ENCODE results near the gene CAMTA1. TPM values are rescaled to one million over a fixed set of nuclear protein-coding genes. Genes with fewer than 3 reads are reported as not detected.

CAMTA1 gene
- total and polyA plus RNA-seq, 4 donors, result 90.5 to 236 (median 195) TPM

- 55% methylated on average over 14 of the region's 16 CpGs for WGBS (ENCODE audit: insufficient coverage)
- no peak overlapping the region for H3K4me3 ChIP-seq (ENCODE audit: low read depth, low read length)
These were observed 493.8 kb downstream of the CAMTA1 start for GRCh38 chr1:7278827-7279765.

DNA sequence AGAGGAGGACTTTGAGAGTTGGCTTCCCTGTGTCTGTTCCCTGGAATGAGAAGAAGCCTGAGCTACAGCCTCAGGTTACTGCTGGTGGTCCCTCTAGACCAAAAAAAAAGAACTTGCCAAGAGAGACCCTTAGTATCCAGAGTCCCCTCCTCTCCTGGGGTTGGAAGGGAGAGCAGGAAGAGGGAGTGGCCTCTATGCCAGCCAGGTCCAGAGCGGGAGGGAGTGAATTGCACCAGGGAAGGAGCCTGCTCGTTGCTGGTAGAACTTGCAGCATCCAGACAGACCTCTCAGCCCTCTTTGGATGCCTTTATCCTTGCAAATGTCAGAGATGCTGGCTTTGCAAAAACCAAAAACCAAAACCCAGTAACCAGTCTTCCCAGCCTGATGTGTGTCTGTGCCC is 494.5 kb downstream of the CAMTA1 start:
- no peak overlapping the region for H3K27ac ChIP-seq (ENCODE audit: low read depth, low read length)
- H3K4me3 ChIP-seq (ENCODE audit: low read depth, low read length), result no peak overlapping the region
- H3K36me3 ChIP-seq (ENCODE audit: control insufficient read depth, insufficient read depth, low read length), result no peaks in the 10 kb centered on the region
- peaks cover 2% of the 10 kb centered on the region for H3K9me3 ChIP-seq (ENCODE audit: control insufficient read depth, insufficient read depth, low read length)
- H3K4me1 ChIP-seq (ENCODE audit: control insufficient read depth, insufficient read depth, low read length), result peaks cover 14% of the 10 kb centered on the region
- DNase-seq (ENCODE audit: low read depth in 4 of 6, low spot score in 6 of 6), result no peak
- H3K27me3 ChIP-seq (ENCODE audit: control insufficient read depth, insufficient read depth, low read length), result no peaks in the 10 kb centered on the region
- WGBS (ENCODE audit: insufficient coverage), result 40% methylated on average over 1 of the region's 2 CpGs

More at GRCh38 chr1:7278827-7279765, 493.8 kb downstream of the CAMTA1 start:
- Histone ChIP-seq H3K9me3 (ENCODE audit: control insufficient read depth, insufficient read depth, low read length) (peaks cover 2% of the 10 kb centered on the region), H3K27me3 (ENCODE audit: control insufficient read depth, insufficient read depth, low read length) (no peaks in the 10 kb centered on the region), H3K27ac (ENCODE audit: low read depth, low read length) (no peak overlapping the region), H3K4me1 (ENCODE audit: control insufficient read depth, insufficient read depth, low read length) (peaks cover 14% of the 10 kb centered on the region), H3K36me3 (ENCODE audit: control insufficient read depth, insufficient read depth, low read length) (no peaks in the 10 kb centered on the region)
- DNase-seq (ENCODE audit: low read depth in 4 of 6, low spot score in 6 of 6), result no peak

GRCh38 chr1:7280347-7280960 is 495.2 kb downstream of the CAMTA1 start:
- Histone ChIP-seq H3K9me3 (ENCODE audit: control insufficient read depth, insufficient read depth, low read length) (no peaks in the 10 kb centered on the region), H3K27me3 (ENCODE audit: control insufficient read depth, insufficient read depth, low read length) (no peaks in the 10 kb centered on the region), H3K36me3 (ENCODE audit: control insufficient read depth, insufficient read depth, low read length) (no peaks in the 10 kb centered on the region), H3K4me3 (ENCODE audit: low read depth, low read length) (no peak overlapping the region), H3K4me1 (ENCODE audit: control insufficient read depth, insufficient read depth, low read length) (peaks cover 14% of the 10 kb centered on the region), H3K27ac (ENCODE audit: low read depth, low read length) (no peak overlapping the region)
- 30% methylated on average over 2 of the region's 7 CpGs for WGBS (ENCODE audit: insufficient coverage)
- peak in 1 of 6 donors; percentile 48 for DNase-seq (ENCODE audit: low read depth in 4 of 6, low spot score in 6 of 6)

GRCh38 chr1:7281821-7282220 is 496.6 kb downstream of the CAMTA1 start:
- H3K4me3 ChIP-seq (ENCODE audit: low read depth, low read length), result no peak overlapping the region
- 64% methylated on average over 4 of the region's 5 CpGs for WGBS (ENCODE audit: insufficient coverage)
- H3K27me3 ChIP-seq (ENCODE audit: control insufficient read depth, insufficient read depth, low read length), result no peaks in the 10 kb centered on the region

GRCh38 chr1:7284839-7285435 is 499.7 kb downstream of the CAMTA1 start:
- no peak overlapping the region for H3K27ac ChIP-seq (ENCODE audit: low read depth, low read length)
- 98% methylated on average over 7 of the region's 10 CpGs for WGBS (ENCODE audit: insufficient coverage)
- peaks cover 5% of the 10 kb centered on the region for H3K4me1 ChIP-seq (ENCODE audit: control insufficient read depth, insufficient read depth, low read length)
- no peaks in the 10 kb centered on the region for H3K9me3 ChIP-seq (ENCODE audit: control insufficient read depth, insufficient read depth, low read length)
- H3K4me3 ChIP-seq (ENCODE audit: low read depth, low read length), result no peak overlapping the region
- no peak for DNase-seq (ENCODE audit: low read depth in 4 of 6, low spot score in 6 of 6)
- no peaks in the 10 kb centered on the region for H3K36me3 ChIP-seq (ENCODE audit: control insufficient read depth, insufficient read depth, low read length)
- H3K27me3 ChIP-seq (ENCODE audit: control insufficient read depth, insufficient read depth, low read length), result no peaks in the 10 kb centered on the region

More at GRCh38 chr1:7281821-7282220, 496.6 kb downstream of the CAMTA1 start:
- Histone ChIP-seq H3K36me3 (ENCODE audit: control insufficient read depth, insufficient read depth, low read length) (no peaks in the 10 kb centered on the region), H3K9me3 (ENCODE audit: control insufficient read depth, insufficient read depth, low read length) (no peaks in the 10 kb centered on the region), H3K4me1 (ENCODE audit: control insufficient read depth, insufficient read depth, low read length) (peaks cover 14% of the 10 kb centered on the region), H3K27ac (ENCODE audit: low read depth, low read length) (no peak overlapping the region)
- no peak for DNase-seq (ENCODE audit: low read depth in 4 of 6, low spot score in 6 of 6)

- Histone ChIP-seq H3K9me3 (ENCODE audit: control insufficient read depth, insufficient read depth, low read length) (no peaks in the 10 kb centered on the region), H3K4me3 (ENCODE audit: low read depth, low read length) (no peak overlapping the region), H3K36me3 (ENCODE audit: control insufficient read depth, insufficient read depth, low read length) (no peaks in the 10 kb centered on the region), H3K27ac (ENCODE audit: low read depth, low read length) (no peak overlapping the region), H3K27me3 (ENCODE audit: control insufficient read depth, insufficient read depth, low read length) (no peaks in the 10 kb centered on the region), H3K4me1 (ENCODE audit: control insufficient read depth, insufficient read depth, low read length) (peaks cover 6% of the 10 kb centered on the region)
- no peak for DNase-seq (ENCODE audit: low read depth in 4 of 6, low spot score in 6 of 6)
- WGBS (ENCODE audit: insufficient coverage), result 95% methylated on average over 10 of the region's 10 CpGs
These were observed 500.7 kb downstream of the CAMTA1 start for GRCh38 chr1:7285856-7286454.

GRCh38 chr1:7287013-7287412 is 501.8 kb downstream of the CAMTA1 start:
- H3K9me3 ChIP-seq (ENCODE audit: control insufficient read depth, insufficient read depth, low read length), result no peaks in the 10 kb centered on the region
- no peak overlapping the region for H3K4me3 ChIP-seq (ENCODE audit: low read depth, low read length)
- H3K36me3 ChIP-seq (ENCODE audit: control insufficient read depth, insufficient read depth, low read length), result no peaks in the 10 kb centered on the region
- no peak overlapping the region for H3K27ac ChIP-seq (ENCODE audit: low read depth, low read length)
- no peaks in the 10 kb centered on the region for H3K27me3 ChIP-seq (ENCODE audit: control insufficient read depth, insufficient read depth, low read length)
- 88% methylated on average over 4 of the region's 6 CpGs for WGBS (ENCODE audit: insufficient coverage)
- peaks cover 14% of the 10 kb centered on the region for H3K4me1 ChIP-seq (ENCODE audit: control insufficient read depth, insufficient read depth, low read length)
- no peak for DNase-seq (ENCODE audit: low read depth in 4 of 6, low spot score in 6 of 6)

DNA sequence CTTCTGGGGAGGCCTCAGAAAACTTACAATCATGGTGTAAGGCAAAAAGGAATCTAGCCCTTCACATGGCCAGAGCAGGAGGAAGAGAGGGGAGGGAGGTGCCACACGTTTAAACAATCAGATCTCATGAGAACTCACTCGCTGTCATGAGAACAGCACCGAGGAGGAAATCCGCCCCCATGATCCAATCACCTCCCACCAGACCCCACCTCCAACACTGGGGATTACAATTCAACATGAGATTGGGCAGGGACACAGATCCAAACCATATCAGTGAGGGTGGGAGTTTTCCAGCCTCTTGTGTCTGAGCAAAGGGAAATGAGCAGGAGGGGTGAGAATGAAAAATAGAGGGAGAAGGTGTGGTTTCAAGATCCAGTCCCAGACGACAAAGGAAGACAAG is 503.7 kb downstream of the CAMTA1 start:
- Histone ChIP-seq H3K27me3 (ENCODE audit: control insufficient read depth, insufficient read depth, low read length) (no peaks in the 10 kb centered on the region), H3K4me1 (ENCODE audit: control insufficient read depth, insufficient read depth, low read length) (peaks cover 31% of the 10 kb centered on the region), H3K27ac (ENCODE audit: low read depth, low read length) (no peak overlapping the region), H3K9me3 (ENCODE audit: control insufficient read depth, insufficient read depth, low read length) (no peaks in the 10 kb centered on the region), H3K36me3 (ENCODE audit: control insufficient read depth, insufficient read depth, low read length) (no peaks in the 10 kb centered on the region), H3K4me3 (ENCODE audit: low read depth, low read length) (no peak overlapping the region)
- 67% methylated on average over 1 of the region's 5 CpGs for WGBS (ENCODE audit: insufficient coverage)
- no peak for DNase-seq (ENCODE audit: low read depth in 4 of 6, low spot score in 6 of 6)

- no peaks in the 10 kb centered on the region for H3K36me3 ChIP-seq (ENCODE audit: control insufficient read depth, insufficient read depth, low read length)
- H3K27ac ChIP-seq (ENCODE audit: low read depth, low read length), result no peak overlapping the region
- no peak for DNase-seq (ENCODE audit: low read depth in 4 of 6, low spot score in 6 of 6)
- H3K27me3 ChIP-seq (ENCODE audit: control insufficient read depth, insufficient read depth, low read length), result no peaks in the 10 kb centered on the region
- 100% methylated on average over 2 of the region's 2 CpGs for WGBS (ENCODE audit: insufficient coverage)
- H3K9me3 ChIP-seq (ENCODE audit: control insufficient read depth, insufficient read depth, low read length), result no peaks in the 10 kb centered on the region
- H3K4me3 ChIP-seq (ENCODE audit: low read depth, low read length), result no peak overlapping the region
- peaks cover 38% of the 10 kb centered on the region for H3K4me1 ChIP-seq (ENCODE audit: control insufficient read depth, insufficient read depth, low read length)
These were observed 504.4 kb downstream of the CAMTA1 start for GRCh38 chr1:7289694-7290093.
